H1 (cell line): ENCODE measurements around the gene ADAMTS8. TPM values are rescaled to one million over a fixed set of nuclear protein-coding genes. Genes with fewer than 3 reads are reported as not detected.

Experiments used
- CTCF ChIA-PET: fragments of 300-600 bp; sonication (Branson Sonifier 250); formaldehyde crosslinking; loops from one replicate; lab custom pipeline; 2021; ENCODE audit not compliant: partially characterized antibody; lab: Charles Lee
- POLR2A ChIA-PET: fragments of 300-600 bp; sonication (Branson Sonifier 250); formaldehyde crosslinking; loops from one replicate; lab custom pipeline; 2021; ENCODE audit warnings: inconsistent platforms; ENCODE audit not compliant: partially characterized antibody; lab: Charles Lee
- DNase-seq, 2 experiments: peaks; one replicate each; pipeline versions ENCODE4 v3.0.0 to v3.0.0-alpha.2; 2010 to 2022; ENCODE audit warnings: low spot score in 2 of 2, low read depth in 1 of 2, mixed read lengths in 1 of 2
- FAIRE-seq: peaks from 2 replicates; lab custom pipeline; 2011; peaks lifted over from hg19 to GRCh38; lab: Jason Lieb, UNC
- H2AFZ ChIP-seq: 2 replicates; pipeline ENCODE4 v1.8.1; 2012; ENCODE audit warnings: low read length, inconsistent platforms
- H2AK5ac ChIP-seq: 2 replicates; pipeline ENCODE4 v1.6.1; 2013; ENCODE audit warnings: low read depth, low read length
- H2BK120ac ChIP-seq: replicated peaks from 2 replicates; pipeline ENCODE3; 2013; ENCODE audit warnings: low read depth, low read length, inconsistent platforms
- H2BK12ac ChIP-seq: 2 replicates; pipeline ENCODE4 v1.6.1; 2013; ENCODE audit warnings: low read depth, low read length
- H2BK15ac ChIP-seq: 2 replicates; pipeline ENCODE4 v1.6.1; 2013; ENCODE audit warnings: low read length
- H2BK20ac ChIP-seq: 2 replicates; pipeline ENCODE4 v1.6.1; 2013; ENCODE audit warnings: low read length
- H2BK5ac ChIP-seq: 2 replicates; pipeline ENCODE4 v1.6.1; 2013; ENCODE audit warnings: low read depth, low read length
- H3K14ac ChIP-seq: 2 replicates; pipeline ENCODE4 v1.6.1; 2013; ENCODE audit warnings: inconsistent platforms; ENCODE audit not compliant: insufficient read length
- H3K18ac ChIP-seq: 2 replicates; pipeline ENCODE4 v1.6.1; 2013; ENCODE audit warnings: low read length; ENCODE audit errors: extremely low read depth
- H3K23ac ChIP-seq: 2 replicates; pipeline ENCODE4 v1.6.1; 2013; ENCODE audit warnings: inconsistent platforms; ENCODE audit not compliant: insufficient read length
- H3K23me2 ChIP-seq: 2 replicates; pipeline ENCODE4 v1.6.1; 2013; ENCODE audit warnings: low read depth, low read length
- H3K27ac ChIP-seq: 2 replicates; pipeline ENCODE4 v1.6.1; 2011; ENCODE audit warnings: low read depth, low read length, inconsistent platforms
- H3K27me3 ChIP-seq, 4 experiments: replicated peaks in 1 of 4; 1 replicate in 1 of 4; 2 replicates in 3 of 4; pipeline versions ENCODE4 v1.6.1 to v1.8.1; 2011 to 2013; ENCODE audit warnings: low read length in 3 of 4, mild to moderate bottlenecking in 3 of 4, inconsistent platforms in 2 of 4, mixed read lengths in 2 of 4, moderate library complexity in 1 of 4; ENCODE audit not compliant: control insufficient read depth in 3 of 4, insufficient read depth in 3 of 4; ENCODE audit errors: extremely low read depth in 1 of 4
- H3K36me3 ChIP-seq, 4 experiments: 2 replicates each; pipeline versions ENCODE4 v1.6.1 to v1.8.1; 2011 to 2013; ENCODE audit warnings: mild to moderate bottlenecking in 4 of 4, low read length in 3 of 4, moderate library complexity in 2 of 4, control low read depth in 1 of 4, inconsistent platforms in 1 of 4; ENCODE audit not compliant: insufficient read depth in 4 of 4, control insufficient read depth in 2 of 4
- H3K4ac ChIP-seq: replicated peaks from 2 replicates; pipeline ENCODE3; 2013; ENCODE audit warnings: low read length, low read depth, mixed read lengths, inconsistent platforms; ENCODE audit not compliant: insufficient read length
- H3K4me1 ChIP-seq, 4 experiments: replicated peaks in 1 of 4; 1 replicate in 1 of 4; 2 replicates in 3 of 4; pipeline versions ENCODE4 v1.6.1 to v1.8.1; 2011 to 2013; ENCODE audit warnings: low read length in 3 of 4, inconsistent platforms in 2 of 4, mixed read lengths in 1 of 4; ENCODE audit not compliant: insufficient read depth in 4 of 4, control insufficient read depth in 3 of 4
- H3K4me2 ChIP-seq, 2 experiments: 2 replicates each; pipeline versions ENCODE4 v1.6.1 to v1.8.1; 2011 to 2013; ENCODE audit warnings: low read depth in 2 of 2, low read length in 2 of 2, control low read depth in 1 of 2, inconsistent platforms in 1 of 2, mild to moderate bottlenecking in 1 of 2; ENCODE audit not compliant: insufficient read depth in 1 of 2
- H3K4me3 ChIP-seq, 4 experiments: fragments of 200-600, 300-600 bp in 1 of 4; sonication (generic), shearing (Covaris generic), sonication (Bioruptor Twin) in 1 of 4; 2 replicates each; pipeline versions ENCODE4 v1.5.1 to v1.8.1; 2011 to 2016; ENCODE audit warnings: low read length in 4 of 4, low read depth in 3 of 4, control low read depth in 2 of 4, inconsistent platforms in 2 of 4, mild to moderate bottlenecking in 2 of 4, mixed read lengths in 1 of 4, moderate library complexity in 1 of 4; ENCODE audit not compliant: insufficient read depth in 2 of 4; ENCODE audit errors: extremely low read depth in 1 of 4
- H3K56ac ChIP-seq: replicated peaks from 2 replicates; pipeline ENCODE3; 2013; ENCODE audit warnings: low read depth, mild to moderate bottlenecking, mixed read lengths, low read length, inconsistent platforms; ENCODE audit not compliant: insufficient read length
- H3K79me1 ChIP-seq: 2 replicates; pipeline ENCODE4 v1.6.1; 2013; ENCODE audit warnings: low read depth, low read length, control low read depth
- H3K79me2 ChIP-seq, 2 experiments: 2 replicates each; pipeline versions ENCODE4 v1.6.1 to v1.8.1; 2012 to 2013; ENCODE audit warnings: low read length in 2 of 2, mild to moderate bottlenecking in 2 of 2, inconsistent platforms in 1 of 2; ENCODE audit not compliant: insufficient read depth in 2 of 2, control insufficient read depth in 1 of 2
- H3K9ac ChIP-seq, 4 experiments: replicated peaks in 1 of 4; 1 replicate in 1 of 4; 2 replicates in 3 of 4; pipeline versions ENCODE4 v1.6.1 to v1.8.1; 2011 to 2013; ENCODE audit warnings: low read depth in 3 of 4, low read length in 3 of 4, control low read depth in 2 of 4, mild to moderate bottlenecking in 2 of 4, moderate library complexity in 2 of 4, inconsistent platforms in 1 of 4; ENCODE audit errors: extremely low read depth in 1 of 4
- H3K9me3 ChIP-seq, 2 experiments: 2 replicates each; pipeline versions ENCODE4 v1.6.1 to v1.8.1; 2012 to 2013; ENCODE audit warnings: mild to moderate bottlenecking in 2 of 2, moderate library complexity in 2 of 2, control low read depth in 1 of 2, inconsistent platforms in 1 of 2, low read depth in 1 of 2, low read length in 1 of 2, mixed read lengths in 1 of 2; ENCODE audit not compliant: insufficient read depth in 2 of 2
- H4K20me1 ChIP-seq, 2 experiments: replicated peaks in 1 of 2; 2 replicates each; pipeline versions ENCODE3 to v1.8.1; 2011 to 2013; ENCODE audit warnings: inconsistent platforms in 2 of 2, low read length in 2 of 2, mild to moderate bottlenecking in 1 of 2; ENCODE audit not compliant: insufficient read depth in 2 of 2, control insufficient read depth in 1 of 2
- H4K5ac ChIP-seq: 2 replicates; pipeline ENCODE4 v1.6.1; 2013; ENCODE audit warnings: low read length, low read depth, mixed read lengths, inconsistent platforms; ENCODE audit not compliant: insufficient read length
- H4K8ac ChIP-seq: 2 replicates; pipeline ENCODE4 v1.8.0; 2013; ENCODE audit warnings: mild to moderate bottlenecking, moderate library complexity, low read length, inconsistent platforms; ENCODE audit not compliant: insufficient read depth; ENCODE audit errors: extremely low read depth
- H4K91ac ChIP-seq: replicated peaks from 2 replicates; pipeline ENCODE3; 2013; ENCODE audit warnings: low read length, mixed read lengths, inconsistent platforms; ENCODE audit not compliant: insufficient read length
- CHD2 ChIP-seq: IDR thresholded peaks from 2 replicates; pipeline ENCODE4 v1.6.1; 2012; ENCODE audit warnings: low read length, improper control_type of control experiment
- EZH2 ChIP-seq: fragments of 200-600 bp; sonication (generic); IDR thresholded peaks from 2 replicates; pipeline ENCODE4 v1.7.1; 2012; ENCODE audit warnings: low read depth, mild to moderate bottlenecking, moderate library complexity, low read length, inconsistent platforms; ENCODE audit not compliant: severe bottlenecking
- FOSL1 ChIP-seq: IDR thresholded peaks from 2 replicates; pipeline ENCODE4 v1.6.1; 2011; ENCODE audit warnings: mild to moderate bottlenecking, low read depth, low read length, moderate library complexity; ENCODE audit not compliant: insufficient read depth
- GABPA ChIP-seq: IDR thresholded peaks from 2 replicates; pipeline ENCODE4 v1.6.1; 2011; ENCODE audit warnings: mild to moderate bottlenecking, low read length, moderate library complexity, borderline replicate concordance; ENCODE audit not compliant: insufficient read depth
- GTF2F1 ChIP-seq: IDR thresholded peaks from 2 replicates; pipeline ENCODE4 v1.6.1; 2012; ENCODE audit warnings: low read depth, low read length, improper control_type of control experiment, borderline replicate concordance
- HDAC6 ChIP-seq: IDR thresholded peaks from one replicate; pipeline ENCODE4 v1.7.1; 2012; ENCODE audit warnings: low read depth, mild to moderate bottlenecking, inconsistent platforms, low read length, moderate library complexity
- JUN ChIP-seq: IDR thresholded peaks from 2 replicates; pipeline ENCODE4 v1.6.1; 2011; ENCODE audit warnings: low read depth, mild to moderate bottlenecking, improper control_type of control experiment, low read length
- JUND ChIP-seq: IDR thresholded peaks from 2 replicates; pipeline ENCODE4 v1.6.1; 2011; ENCODE audit warnings: mild to moderate bottlenecking, improper control_type of control experiment, low read length
- MAX ChIP-seq: IDR thresholded peaks from 2 replicates; pipeline ENCODE4 v1.6.1; 2012; ENCODE audit warnings: inconsistent platforms
- NANOG ChIP-seq: IDR thresholded peaks from 2 replicates; pipeline ENCODE4 v1.6.1; 2011; ENCODE audit warnings: low read length, low read depth, mild to moderate bottlenecking, inconsistent platforms; ENCODE audit not compliant: insufficient read depth, poor library complexity, severe bottlenecking
- NRF1 ChIP-seq: IDR thresholded peaks from 2 replicates; pipeline ENCODE4 v1.6.1; 2011; ENCODE audit warnings: mild to moderate bottlenecking, low read depth, low read length, improper control_type of control experiment
- RAD21 ChIP-seq, 2 experiments: IDR thresholded peaks in 1 of 2; conservative IDR thresholded peaks in 1 of 2; 2 replicates each; pipeline ENCODE4 v1.6.1; 2011; ENCODE audit warnings: low read depth in 2 of 2, low read length in 2 of 2, improper control_type of control experiment in 1 of 2, inconsistent platforms in 1 of 2, mild to moderate bottlenecking in 1 of 2, moderate library complexity in 1 of 2
- RBBP5 ChIP-seq: IDR thresholded peaks from 2 replicates; pipeline ENCODE4 v1.7.1; 2012; ENCODE audit warnings: low read depth, mild to moderate bottlenecking, inconsistent platforms, low read length, moderate library complexity, borderline replicate concordance
- SRF ChIP-seq: IDR thresholded peaks from 2 replicates; pipeline ENCODE4 v1.6.1; 2011; ENCODE audit warnings: mild to moderate bottlenecking, low read depth, low read length, moderate library complexity
- WGBS, 2 experiments: shearing (Covaris generic) in 1 of 2; methylation state at CpG; one replicate each; pipeline versions ENCODE4 v1.1.6 to v1.1.7; 2013 to 2015; ENCODE audit warnings: low lambda C conversion rate in 2 of 2, mixed read lengths in 2 of 2, inconsistent platforms in 1 of 2, low coverage in 1 of 2, missing lambda C conversion rate in 1 of 2; ENCODE audit not compliant: insufficient replicate concordance in 2 of 2, insufficient coverage in 1 of 2, insufficient read length in 1 of 2; ENCODE audit errors: extremely low coverage in 1 of 2, missing lambda C conversion rate in 1 of 2; 5-methylcytosine and 5-hydroxymethylcytosine counted together
- polyA plus RNA-seq, 7 experiments: library from polyadenylated mRNA; depleted of rRNA in 3 of 7; stranded (reverse) in 5 of 7; unstranded in 2 of 7; fragments of >200 nt in 5 of 7; fragments of 200-250 nt in 2 of 7; gene quantifications; 1 replicate in 5 of 7; 2 replicates in 1 of 7; 4 replicates in 1 of 7; pipeline versions ENCODE4 v1.2.1 to v1.2.3, GENCODE V29; 2011 to 2013; ENCODE audit warnings: missing spikeins in 2 of 7, mixed read lengths in 2 of 7
- total RNA-seq: library from RNA; stranded (reverse); fragmentation: NEBNext Ultra II Directional; extraction: Animal tissue kit (Norgen Biotek cat#: 25700); gene quantifications from 2 replicates; pipeline ENCODE4 v1.2.1, GENCODE V29; 2021

Gene ADAMTS8
- total and polyA plus RNA-seq, 2 of the 8 experiments (the other 6 are each of a cell fraction or from before 2014, with no cell fraction given), result 9.3 to 16.6 TPM

GRCh38 chr11:130436171-130436570 is 7.8 kb upstream of the ADAMTS8 start:
- Histone ChIP-seq H3K27me3 (no peaks in the 10 kb centered on the region), H3K4me3 (no peak overlapping the region), H3K4me1 (no peaks in the 10 kb centered on the region), H3K4me2 (no peak overlapping the region), H2AFZ (no peak overlapping the region), H3K18ac (no peak overlapping the region), H2BK12ac (no peak overlapping the region), H4K20me1 (no peaks in the 10 kb centered on the region), H3K23me2 (peaks cover 3% of the 10 kb centered on the region), H3K79me2 (no peaks in the 10 kb centered on the region), H3K14ac (no peak overlapping the region), H3K56ac (no peak overlapping the region), H3K27ac (no peak overlapping the region), H4K91ac (no peak overlapping the region), H2AK5ac (no peak overlapping the region; the same call in 1 of the 2 replicates), H3K4ac (no peak overlapping the region), H2BK120ac (no peak overlapping the region), H4K8ac (no peak overlapping the region), H3K9ac (no peak overlapping the region), H2BK20ac (no peak overlapping the region), H2BK5ac (no peak overlapping the region), H4K5ac (no peak overlapping the region), H3K79me1 (no peaks in the 10 kb centered on the region), H3K23ac (no peak overlapping the region), H2BK15ac (peak overlapping the region; percentile 50; the same call in 1 of the 2 replicates), H3K36me3 (no peaks in the 10 kb centered on the region), H3K9me3 (no peaks in the 10 kb centered on the region)
- DNase-seq, result no peak
- CTCF ChIA-PET, result interaction anchor here (1.3 to 21.7 kb wide), 10 partner anchors 9 to 460 kb away, joined by 3 to 521 read pairs (median 32); partner anchors contain the start of gene ADAMTS15
- no peak for FAIRE-seq
- POLR2A ChIA-PET, result interaction anchor here (1.7 kb wide), 1 partner anchor 424 kb away, joined by 5 read pairs; no protein-coding TSS in a partner anchor
- 84% methylated on average over 3 of the region's 3 CpGs; no CpG with 5 or more reads in 1 of the 2 experiments for WGBS, 2 experiments
- TF ChIP-seq JUND, result no peak
- TF ChIP-seq NRF1, result no peak
- TF ChIP-seq HDAC6, result no peak
- no peak for TF ChIP-seq GTF2F1
- no peak for TF ChIP-seq JUN
- TF ChIP-seq GABPA, result no peak
- TF ChIP-seq FOSL1, result no peak
- TF ChIP-seq NANOG, result no peak
- no peak for TF ChIP-seq CHD2
- no peak for TF ChIP-seq EZH2
- TF ChIP-seq RBBP5, result no peak
- no peak for TF ChIP-seq RAD21 (IDR thresholded peaks at IDR 0.05 in 1 of 2, conservative IDR thresholded peaks at IDR 0.05 in 1 of 2; ENCODE audit: low read depth in 2 of 2, low read length in 2 of 2)
- TF ChIP-seq MAX, result no peak
- TF ChIP-seq SRF, result no peak
